Mesendoderm (in vitro differentiated cells): ENCODE measurements around the gene KCP.
A peak's percentile ranks its signal among the peaks of the same experiment; 100 is the strongest.

Experiments used
- DNase-seq: peaks from one replicate; pipeline ENCODE4 v3.0.0; 2013
- H2AK5ac ChIP-seq: 2 replicates; pipeline ENCODE4 v1.6.1; 2013; ENCODE audit warnings: low read length, inconsistent platforms
- H2BK120ac ChIP-seq: 2 replicates; pipeline ENCODE4 v1.6.1; 2013; ENCODE audit warnings: low read depth, mild to moderate bottlenecking, low read length, moderate library complexity, mixed read lengths
- H2BK15ac ChIP-seq: replicated peaks from 2 replicates; pipeline ENCODE4 v1.6.1; 2013; ENCODE audit warnings: low read depth, mild to moderate bottlenecking, moderate library complexity
- H2BK5ac ChIP-seq: 2 replicates; pipeline ENCODE4 v1.6.1; 2013; ENCODE audit warnings: low read length, inconsistent platforms
- H3K18ac ChIP-seq: 2 replicates; pipeline ENCODE4 v1.6.1; 2013; ENCODE audit warnings: mild to moderate bottlenecking, low read length, mixed read lengths
- H3K23ac ChIP-seq: one replicate; pipeline ENCODE4 v1.6.1; 2013; ENCODE audit warnings: low read length
- H3K27ac ChIP-seq: 2 replicates; pipeline ENCODE4 v1.5.1; 2013; ENCODE audit warnings: low read depth, mild to moderate bottlenecking, inconsistent platforms, low read length, moderate library complexity
- H3K27me3 ChIP-seq: 2 replicates; pipeline ENCODE4 v1.6.1; 2013; ENCODE audit warnings: low read length, control low read depth, mild to moderate bottlenecking, inconsistent platforms; ENCODE audit not compliant: insufficient read depth, poor library complexity
- H3K36me3 ChIP-seq: 2 replicates; pipeline ENCODE4 v1.6.1; 2013; ENCODE audit warnings: low read length, inconsistent platforms; ENCODE audit not compliant: control insufficient read depth, insufficient read depth
- H3K4ac ChIP-seq: one replicate; pipeline ENCODE4 v1.6.1; 2013; ENCODE audit warnings: low read depth, mild to moderate bottlenecking, low read length, moderate library complexity
- H3K4me1 ChIP-seq: 2 replicates; pipeline ENCODE4 v1.6.1; 2013; ENCODE audit warnings: low read depth, low read length, inconsistent platforms; ENCODE audit not compliant: control insufficient read depth
- H3K4me2 ChIP-seq: 2 replicates; pipeline ENCODE4 v1.6.1; 2013; ENCODE audit warnings: low read length
- H3K4me3 ChIP-seq: 2 replicates; pipeline ENCODE4 v1.5.1; 2013; ENCODE audit warnings: mild to moderate bottlenecking, low read length
- H3K56ac ChIP-seq: one replicate; pipeline ENCODE4 v1.6.1; 2013; ENCODE audit warnings: low read length
- H3K79me1 ChIP-seq: 2 replicates; pipeline ENCODE4 v1.6.1; 2013; ENCODE audit warnings: low read length, inconsistent platforms
- H3K79me2 ChIP-seq: 2 replicates; pipeline ENCODE4 v1.6.1; 2013; ENCODE audit warnings: mild to moderate bottlenecking, low read length; ENCODE audit not compliant: control insufficient read depth, insufficient read depth
- H3K9ac ChIP-seq: 2 replicates; pipeline ENCODE4 v1.6.1; 2013; ENCODE audit warnings: low read length, inconsistent platforms
- H4K5ac ChIP-seq: one replicate; pipeline ENCODE4 v1.6.1; 2013; ENCODE audit warnings: low read length
- H4K8ac ChIP-seq: one replicate; pipeline ENCODE4 v1.6.1; 2013; ENCODE audit warnings: low read depth, mild to moderate bottlenecking, control low read depth, low read length, moderate library complexity
- WGBS: extraction: QIAGEN DNeasy Blood & Tissue Kit; methylation state at CpG from one replicate; pipeline ENCODE4 v1.1.7; 2013; ENCODE audit warnings: low lambda C conversion rate, missing lambda C conversion rate; ENCODE audit not compliant: insufficient coverage; ENCODE audit errors: extremely low coverage; 5-methylcytosine and 5-hydroxymethylcytosine counted together

Gene KCP

GRCh38 chr7:128883622-128884448, 26.7 kb downstream of the KCP start:
- WGBS: no CpG with 5 or more reads among the region's 19 CpGs

GRCh38 chr7:128882134-128882533, 28.4 kb downstream of the KCP start:
- Histone ChIP-seq H3K4me1 (no peaks in the 10 kb centered on the region), H3K36me3 (no peaks in the 10 kb centered on the region), H3K9ac (no peak overlapping the region), H3K23ac (no peak overlapping the region), H3K18ac (no peak overlapping the region), H3K27ac (no peak overlapping the region), H2BK15ac (no peak overlapping the region), H3K79me1 (no peaks in the 10 kb centered on the region), H3K27me3 (no peaks in the 10 kb centered on the region), H3K56ac (no peak overlapping the region), H4K8ac (no peak overlapping the region), H2BK5ac (no peak overlapping the region), H3K4me2 (no peak overlapping the region), H2AK5ac (no peak overlapping the region), H2BK120ac (no peak overlapping the region), H3K79me2 (no peaks in the 10 kb centered on the region), H3K4me3 (no peak overlapping the region), H3K4ac (no peak overlapping the region), H4K5ac (no peak overlapping the region)
- WGBS: no CpG with 5 or more reads among the region's 8 CpGs
- no peak for DNase-seq

More at GRCh38 chr7:128883622-128884448, 26.7 kb downstream of the KCP start:
- H3K79me1 ChIP-seq: no peaks in the 10 kb centered on the region
- H4K5ac ChIP-seq: no peak overlapping the region
- no peaks in the 10 kb centered on the region for H3K36me3 ChIP-seq
- peak; percentile 83 for DNase-seq
- H4K8ac ChIP-seq: no peak overlapping the region
- no peak overlapping the region for H2BK5ac ChIP-seq
- no peaks in the 10 kb centered on the region for H3K79me2 ChIP-seq
- no peak overlapping the region for H2BK120ac ChIP-seq
- H3K18ac ChIP-seq: no peak overlapping the region
- H3K56ac ChIP-seq: no peak overlapping the region
- no peaks in the 10 kb centered on the region for H3K27me3 ChIP-seq
- no peak overlapping the region for H3K4me2 ChIP-seq
- H2AK5ac ChIP-seq: no peak overlapping the region
- H3K4me3 ChIP-seq: no peak overlapping the region
- no peaks in the 10 kb centered on the region for H3K4me1 ChIP-seq
- H3K23ac ChIP-seq: no peak overlapping the region
- H3K9ac ChIP-seq: no peak overlapping the region
- no peak overlapping the region for H2BK15ac ChIP-seq
- H3K4ac ChIP-seq: no peak overlapping the region
- H3K27ac ChIP-seq: no peak overlapping the region

GRCh38 chr7:128881458-128882125, 28.9 kb downstream of the KCP start:
- no peak overlapping the region for H3K4ac ChIP-seq
- DNase-seq: no peak
- H3K18ac ChIP-seq: no peak overlapping the region
- H3K36me3 ChIP-seq: no peaks in the 10 kb centered on the region
- no peak overlapping the region for H3K27ac ChIP-seq
- no peaks in the 10 kb centered on the region for H3K4me1 ChIP-seq
- no peak overlapping the region for H4K8ac ChIP-seq
- WGBS: no CpG with 5 or more reads among the region's 10 CpGs
- no peak overlapping the region for H3K23ac ChIP-seq
- H2BK15ac ChIP-seq: no peak overlapping the region
- no peaks in the 10 kb centered on the region for H3K79me1 ChIP-seq
- no peak overlapping the region for H3K4me2 ChIP-seq
- H3K4me3 ChIP-seq: no peak overlapping the region
- no peak overlapping the region for H2AK5ac ChIP-seq
- H3K79me2 ChIP-seq: no peaks in the 10 kb centered on the region
- H4K5ac ChIP-seq: no peak overlapping the region
- no peak overlapping the region for H3K56ac ChIP-seq
- no peak overlapping the region for H2BK5ac ChIP-seq
- H2BK120ac ChIP-seq: no peak overlapping the region
- H3K27me3 ChIP-seq: no peaks in the 10 kb centered on the region
- H3K9ac ChIP-seq: no peak overlapping the region

DNA sequence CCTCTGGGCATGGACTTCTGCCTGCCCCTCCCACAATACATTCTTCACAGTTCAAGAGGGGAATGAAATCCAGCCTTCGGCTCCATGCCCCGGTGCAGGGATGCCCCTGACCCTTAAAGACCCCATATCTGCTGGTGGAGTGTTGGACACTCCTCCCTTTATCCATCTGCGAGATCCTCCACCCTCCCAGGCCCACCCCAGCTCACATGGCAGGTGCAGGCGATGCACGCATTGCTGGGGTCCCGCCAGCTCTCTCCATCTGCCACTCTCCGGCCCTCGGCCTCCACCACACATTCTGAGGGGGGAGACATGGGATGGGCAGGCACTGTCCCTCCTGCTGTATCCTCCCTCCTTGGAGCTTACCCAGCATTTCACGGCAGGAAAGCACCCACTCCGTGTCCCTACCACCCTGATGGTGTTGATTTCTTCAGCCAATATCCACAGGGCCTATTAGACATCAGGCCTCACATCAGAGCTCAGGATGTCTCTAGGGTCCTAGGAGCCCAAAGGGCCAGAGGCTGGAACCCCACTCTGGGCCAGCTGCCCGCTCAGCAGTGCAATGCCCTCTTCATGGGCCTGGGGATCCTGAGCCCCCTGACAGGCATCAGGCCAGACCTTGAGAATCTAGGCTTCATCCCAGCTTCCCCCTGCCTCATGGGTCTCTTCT, 29.6 kb downstream of the KCP start:
- Histone ChIP-seq H4K8ac (no peak overlapping the region), H2BK15ac (no peak overlapping the region), H3K36me3 (no peaks in the 10 kb centered on the region), H3K27me3 (no peaks in the 10 kb centered on the region), H2BK120ac (no peak overlapping the region), H2AK5ac (no peak overlapping the region), H3K9ac (no peak overlapping the region), H3K4me3 (no peak overlapping the region), H4K5ac (no peak overlapping the region), H3K79me1 (no peaks in the 10 kb centered on the region), H3K79me2 (no peaks in the 10 kb centered on the region), H3K4ac (no peak overlapping the region), H3K23ac (no peak overlapping the region), H3K18ac (no peak overlapping the region), H3K27ac (no peak overlapping the region), H3K4me1 (no peaks in the 10 kb centered on the region), H3K4me2 (no peak overlapping the region), H2BK5ac (no peak overlapping the region), H3K56ac (no peak overlapping the region)
- no CpG with 5 or more reads among the region's 11 CpGs for WGBS
- DNase-seq: no peak

- Histone ChIP-seq H3K18ac (no peak overlapping the region), H3K36me3 (no peaks in the 10 kb centered on the region), H2AK5ac (no peak overlapping the region), H2BK15ac (no peak overlapping the region), H4K5ac (no peak overlapping the region), H4K8ac (no peak overlapping the region), H3K4ac (no peak overlapping the region), H3K79me2 (no peaks in the 10 kb centered on the region), H3K27ac (no peak overlapping the region), H3K9ac (peak overlapping the region; percentile 51), H3K56ac (peak overlapping the region; percentile 78), H3K79me1 (no peaks in the 10 kb centered on the region), H3K27me3 (no peaks in the 10 kb centered on the region), H3K4me3 (no peak overlapping the region), H2BK120ac (no peak overlapping the region), H2BK5ac (no peak overlapping the region), H3K4me1 (no peaks in the 10 kb centered on the region), H3K23ac (no peak overlapping the region), H3K4me2 (no peak overlapping the region)
- WGBS: no CpG with 5 or more reads among the region's 31 CpGs
- peak; percentile 91 for DNase-seq
Observed at GRCh38 chr7:128879939-128880746, 30.4 kb downstream of the KCP start.
